SKM-1 (cell line): ENCODE results near the gene HSF2BP.
"Not testable (repeated sequence)": the region's sequence is repeated elsewhere in the genome, so short reads cannot be mapped to it uniquely, and the experiment has no call there.

Experiments
- DNase-seq: peaks from one replicate; lab custom pipeline; 2025; ENCODE audit not compliant: unreplicated experiment; lab: John Stamatoyannopoulos, UW

HSF2BP gene

DNA sequence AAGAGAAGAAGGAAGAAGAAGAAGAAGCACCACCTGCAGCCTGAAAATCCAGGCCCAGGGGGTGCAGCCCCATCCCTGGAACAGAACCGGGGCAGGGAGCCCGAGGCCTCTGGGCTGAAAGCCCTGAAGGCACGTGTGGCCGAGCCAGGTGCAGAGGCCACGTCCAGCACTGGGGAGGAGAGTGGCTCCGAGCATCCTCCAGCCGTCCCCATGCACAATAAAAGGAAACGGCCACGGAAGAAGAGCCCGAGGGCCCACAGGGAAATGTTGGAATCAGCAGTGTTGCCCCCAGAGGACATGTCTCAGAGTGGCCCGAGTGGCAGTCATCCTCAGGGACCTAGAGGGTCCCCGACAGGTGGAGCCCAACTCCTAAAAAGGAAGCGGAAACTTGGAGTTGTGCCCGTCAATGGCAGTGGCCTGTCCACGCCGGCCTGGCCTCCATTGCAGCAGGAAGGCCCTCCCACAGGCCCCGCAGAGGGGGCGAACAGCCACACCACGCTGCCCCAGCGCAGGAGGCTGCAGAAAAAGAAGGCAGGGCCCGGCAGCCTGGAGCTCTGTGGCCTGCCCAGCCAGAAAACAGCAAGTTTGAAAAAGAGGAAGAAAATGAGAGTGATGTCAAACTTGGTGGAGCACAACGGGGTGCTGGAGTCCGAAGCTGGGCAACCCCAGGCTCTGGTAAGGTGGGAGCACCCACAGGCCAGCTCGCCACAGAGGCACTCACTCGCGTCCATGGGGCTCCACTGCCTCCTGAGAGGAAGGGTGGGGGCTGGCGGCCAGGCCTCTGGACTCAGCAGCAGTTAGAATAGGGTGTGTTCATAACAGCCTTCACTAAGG, 28.5 kb upstream of the HSF2BP start:
- DNase-seq: no peak

DNA sequence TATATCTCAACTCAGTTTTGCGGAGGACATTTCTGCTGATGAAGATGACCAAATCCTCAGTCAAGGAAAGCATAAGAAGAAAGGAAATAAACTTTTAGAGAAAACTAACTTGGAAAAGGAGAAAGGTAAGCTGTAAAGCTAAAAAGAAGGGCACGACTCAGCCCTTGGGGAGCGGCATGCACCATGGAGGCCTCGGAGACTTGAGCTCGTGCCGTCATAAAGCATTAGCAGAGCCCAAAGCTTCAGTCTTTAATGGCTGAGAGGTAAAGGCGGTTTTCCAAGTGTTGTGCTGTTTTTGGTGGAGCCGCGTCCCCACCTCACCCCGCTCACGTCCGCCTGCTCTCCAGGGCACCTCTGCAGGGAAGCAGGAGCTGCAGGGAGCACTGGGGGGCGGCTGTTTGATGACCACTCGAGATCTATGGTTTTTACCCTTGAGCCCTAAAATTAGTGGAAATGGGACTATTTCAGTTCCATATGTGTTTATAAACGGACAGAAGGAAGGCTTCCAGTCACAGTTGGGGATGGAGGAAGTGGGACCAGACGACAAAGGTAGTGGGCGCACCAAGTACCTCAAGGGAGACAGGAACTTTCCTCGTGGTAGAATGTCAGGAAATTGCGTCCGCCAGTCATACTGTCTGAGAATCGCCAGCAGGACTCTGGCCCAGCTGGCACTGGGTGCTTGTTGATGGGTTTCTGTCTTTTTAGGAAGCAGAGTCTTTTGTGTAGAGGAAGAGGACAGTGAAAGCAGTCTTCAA, 27.7 kb upstream of the HSF2BP start:
- no peak for DNase-seq

DNA sequence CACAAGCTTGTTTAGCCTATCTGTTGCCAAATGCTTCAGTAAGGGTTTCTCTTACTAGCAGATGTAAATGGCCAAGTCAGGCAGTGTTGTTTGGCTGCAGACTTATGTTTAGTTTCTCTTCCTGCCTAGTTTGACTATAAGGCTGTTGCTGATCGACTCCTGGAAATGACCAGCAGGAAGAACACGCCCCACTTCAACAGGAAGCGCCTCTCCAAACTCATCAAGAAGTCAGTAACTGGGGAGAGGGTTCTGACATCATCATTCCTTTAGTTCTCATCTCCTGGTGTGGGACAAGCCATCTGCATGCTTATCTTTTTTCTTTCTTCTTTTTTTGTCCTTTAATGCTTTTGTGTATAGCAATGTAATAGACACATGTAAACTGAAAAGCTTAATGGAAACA, 25.1 kb upstream of the HSF2BP start:
- no peak for DNase-seq

DNA sequence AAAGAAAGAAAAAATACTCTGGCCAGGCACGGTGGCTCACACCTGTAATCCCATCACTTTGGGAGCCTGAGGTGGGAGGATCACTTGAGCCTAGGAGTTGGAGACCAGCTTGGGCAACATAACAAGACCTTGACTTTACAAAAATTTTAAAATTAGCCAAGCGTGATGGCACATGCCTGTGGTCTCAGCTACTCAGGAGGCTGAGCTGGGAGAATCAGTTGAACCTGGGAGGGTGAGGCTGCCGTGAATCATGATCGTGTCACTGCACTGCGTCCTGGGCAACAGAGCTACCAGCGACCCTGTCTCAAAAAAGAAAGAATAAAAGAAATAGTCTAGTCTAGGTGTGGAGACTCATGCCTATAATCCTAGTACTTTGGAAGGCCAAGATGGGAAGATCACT, 22.4 kb upstream of the HSF2BP start:
- DNase-seq: no peak

DNA sequence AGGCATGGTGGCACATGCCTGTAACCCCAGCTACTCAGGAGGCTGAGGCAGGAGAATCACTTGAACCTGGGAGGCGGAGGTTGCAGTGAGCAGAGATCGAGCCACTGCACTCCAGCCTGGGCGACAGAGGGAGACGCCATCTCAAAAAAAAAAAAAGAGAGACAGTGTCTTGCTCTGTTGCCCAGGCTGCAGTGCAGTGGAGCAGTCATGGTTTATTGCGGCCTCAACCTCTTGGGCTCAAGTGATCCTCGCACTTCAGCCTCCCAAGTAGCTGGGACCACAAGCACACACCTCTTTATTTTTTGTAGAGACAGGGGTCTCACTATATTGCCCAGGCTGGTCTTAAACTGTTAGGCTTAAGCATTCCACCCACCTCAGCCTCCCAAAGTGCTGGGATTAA, 21.1 kb upstream of the HSF2BP start:
- DNase-seq: not testable (repeated sequence)

GRCh38 chr21:43679951-43680350, 20.7 kb upstream of the HSF2BP start:
- DNase-seq: no peak

- no peak for DNase-seq
Measured at GRCh38 chr21:43676391-43676790, 17.1 kb upstream of the HSF2BP start.

- DNase-seq: no peak
Measured at GRCh38 chr21:43675871-43676270, 16.6 kb upstream of the HSF2BP start.

DNA sequence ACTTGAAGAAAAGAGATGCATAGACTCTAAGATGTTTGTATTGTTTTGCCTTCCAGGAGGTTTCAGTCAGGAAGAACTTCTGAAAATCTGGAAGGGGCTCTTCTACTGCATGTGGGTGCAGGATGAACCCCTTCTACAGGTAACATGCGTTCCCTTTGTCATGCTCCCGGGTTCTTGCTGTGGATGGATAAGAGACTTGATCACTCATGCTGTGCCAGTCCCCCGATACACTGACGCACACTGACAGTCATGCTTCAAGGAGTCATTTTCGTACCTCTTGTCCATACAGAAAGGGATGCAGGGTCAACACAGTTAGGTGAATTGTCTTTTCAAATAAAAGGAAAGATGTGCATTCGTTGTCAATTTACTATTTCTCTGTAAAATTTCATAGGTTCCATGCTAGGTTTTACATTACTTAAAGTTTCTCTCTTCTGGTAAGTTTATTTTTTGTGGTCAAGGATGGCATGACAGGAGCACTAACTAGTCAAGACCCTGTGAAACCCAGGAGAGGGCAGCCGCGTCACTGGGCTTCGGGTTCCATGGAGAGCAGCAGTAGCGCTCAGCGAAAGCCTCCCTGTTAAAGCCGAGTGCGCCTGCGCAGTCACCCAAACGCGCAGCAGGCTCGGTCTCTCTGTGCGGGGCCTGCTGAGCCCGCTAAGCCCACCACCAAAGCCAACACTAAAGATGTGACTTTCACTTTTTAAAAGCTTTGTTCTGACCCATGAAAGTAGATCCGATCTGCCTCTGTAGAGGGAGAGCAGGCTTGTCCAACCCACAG, 10.7 kb upstream of the HSF2BP start:
- no peak for DNase-seq

DNA sequence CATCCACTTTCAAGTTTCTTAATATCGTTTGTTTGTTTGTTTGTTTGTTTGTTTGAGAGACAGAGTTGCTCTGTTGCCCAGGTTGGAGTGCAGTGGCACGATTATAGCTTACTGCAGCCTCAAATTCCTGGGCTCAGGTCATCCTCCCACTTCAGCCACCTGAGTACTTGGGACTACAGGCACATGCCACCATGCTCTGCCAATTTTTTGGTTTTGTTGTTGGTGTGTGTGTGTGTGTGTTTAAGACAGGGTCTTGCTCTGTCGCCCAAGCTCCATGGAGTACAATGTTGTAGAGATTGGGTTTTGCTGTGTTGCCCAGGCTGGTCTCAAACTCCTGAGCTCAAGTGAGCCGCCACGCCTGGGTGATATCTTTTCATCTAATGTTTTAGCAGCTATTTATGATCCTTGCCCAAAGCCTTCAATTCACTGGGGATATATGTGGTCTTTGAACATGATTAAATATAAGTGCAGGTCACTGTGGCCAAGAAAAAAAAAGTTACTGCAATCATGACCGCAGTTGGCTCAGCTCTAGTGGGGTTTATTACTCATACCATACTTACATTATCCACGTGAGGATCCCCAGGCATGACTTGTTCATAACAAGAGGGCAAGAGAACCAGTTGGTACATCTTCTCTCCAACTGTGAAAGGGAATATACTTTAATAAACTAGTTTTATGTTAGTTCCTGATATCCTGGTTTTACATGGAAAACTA, 8.1 kb upstream of the HSF2BP start:
- DNase-seq: no peak

- DNase-seq: no peak
Measured at GRCh38 chr21:43665879-43666278, 6.6 kb upstream of the HSF2BP start.

GRCh38 chr21:43664358-43664757, 5.1 kb upstream of the HSF2BP start:
- no peak for DNase-seq

- no peak for DNase-seq
Measured at GRCh38 chr21:43663033-43663432, 3.7 kb upstream of the HSF2BP start.

- no peak for DNase-seq
Measured at GRCh38 chr21:43662286-43662685, 3.0 kb upstream of the HSF2BP start.

DNA sequence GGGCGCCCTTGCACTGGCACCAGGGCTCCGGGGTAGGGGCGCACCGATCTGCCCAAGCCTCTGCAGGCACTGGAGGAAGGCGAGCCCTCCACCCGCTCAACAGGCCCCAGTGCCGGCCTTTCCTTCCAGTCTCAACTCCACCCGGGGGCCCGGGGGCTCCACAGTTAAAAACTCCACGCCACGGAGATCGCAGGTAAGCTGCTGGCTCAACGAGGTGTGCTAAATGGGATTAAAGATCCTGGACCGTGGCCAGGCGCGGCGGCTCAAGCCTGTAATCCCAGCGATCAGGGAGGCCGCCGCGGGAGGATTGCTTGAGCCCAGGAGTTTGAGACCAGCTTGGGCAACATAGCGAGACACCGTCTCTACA, 536 bp downstream of the HSF2BP start:
- DNase-seq: no peak

GRCh38 chr21:43658088-43658741, 1.1 kb downstream of the HSF2BP start:
- no peak for DNase-seq

DNA sequence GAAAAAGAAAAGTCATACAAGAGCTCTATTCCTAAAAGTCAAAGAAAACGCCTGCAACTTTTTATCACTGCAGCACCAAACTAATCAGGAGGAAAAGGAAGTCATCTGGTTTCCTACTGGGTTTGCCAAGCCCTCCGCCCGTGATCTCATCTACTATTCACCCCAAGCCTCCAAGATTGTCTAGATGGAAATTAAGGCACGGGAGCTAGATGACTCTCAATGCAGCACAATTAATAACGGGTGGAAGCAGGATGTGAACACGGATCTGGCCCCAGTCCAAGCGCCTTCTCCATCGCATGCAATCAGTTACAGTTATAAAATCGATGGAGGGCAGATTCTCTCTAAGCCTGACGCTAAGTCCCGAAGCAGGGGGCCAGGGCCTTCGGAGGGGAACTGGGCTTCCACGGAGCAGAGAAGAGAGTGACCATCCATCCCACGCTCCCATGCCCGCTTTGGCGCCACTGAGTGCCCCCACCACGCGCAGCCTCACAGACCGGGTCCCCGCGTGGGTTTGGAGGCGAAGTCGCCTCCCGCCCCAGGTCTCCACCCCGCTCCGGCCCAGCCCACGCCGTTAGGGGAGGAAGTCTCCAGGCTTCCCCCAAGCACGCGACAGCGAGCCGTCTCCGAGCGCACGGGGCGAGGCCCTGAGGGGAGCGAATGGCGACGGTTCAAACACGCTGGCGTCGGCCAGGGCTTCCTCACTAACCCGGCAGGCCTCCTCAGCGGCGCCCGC, 1.8 kb downstream of the HSF2BP start:
- DNase-seq: no peak

- no peak for DNase-seq
Measured at GRCh38 chr21:43654806-43655489, 4.3 kb downstream of the HSF2BP start.

DNA sequence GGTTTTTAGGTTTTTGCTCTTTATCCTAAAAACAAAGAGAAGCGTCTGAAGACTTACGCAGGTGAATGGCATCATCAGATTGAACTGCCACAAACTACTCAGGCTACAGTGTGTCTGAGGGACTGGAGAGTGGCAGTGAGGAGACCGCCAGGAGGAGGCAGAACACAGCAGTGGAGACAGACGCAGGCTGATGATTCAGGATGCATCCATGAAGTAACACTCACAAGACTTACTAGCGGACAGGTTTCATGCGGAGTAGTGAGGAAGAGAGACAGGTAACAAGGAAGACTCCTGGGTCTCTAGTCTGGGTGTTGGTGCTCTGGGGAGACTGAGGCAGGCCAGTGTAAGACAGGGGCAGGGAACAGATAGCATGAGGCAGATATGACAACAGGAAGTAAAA, 5.7 kb downstream of the HSF2BP start:
- DNase-seq: no peak
